Endometrial microvascular endothelial cells (primary cell): ENCODE measurements around the gene CFAP46. TPM values are rescaled to one million over a fixed set of nuclear protein-coding genes. Genes with fewer than 3 reads are reported as not detected.

Experiments used
- in situ Hi-C: cut with HindIII; loops from 2 replicates; pipeline ENCODE4 v1.10.0; 2017; ENCODE audit warnings: low sequenced_read_pairs, low pct_unique_long_range_greater_than_20kb; ENCODE audit errors: inconsistent ontology term
- total RNA-seq: library from RNA; depleted of rRNA; stranded (reverse); fragments of >200 nt; gene quantifications from one replicate; pipeline ENCODE4 v1.2.3, GENCODE V29; 2015; ENCODE audit errors: inconsistent ontology term

Gene CFAP46
- total RNA-seq, 1 donor from 2014 or later: 0.09 TPM

- in situ Hi-C loops: no loop called here
Measured at GRCh38 chr10:132981173-132981555, 38.8 kb upstream of the CFAP46 start.

DNA sequence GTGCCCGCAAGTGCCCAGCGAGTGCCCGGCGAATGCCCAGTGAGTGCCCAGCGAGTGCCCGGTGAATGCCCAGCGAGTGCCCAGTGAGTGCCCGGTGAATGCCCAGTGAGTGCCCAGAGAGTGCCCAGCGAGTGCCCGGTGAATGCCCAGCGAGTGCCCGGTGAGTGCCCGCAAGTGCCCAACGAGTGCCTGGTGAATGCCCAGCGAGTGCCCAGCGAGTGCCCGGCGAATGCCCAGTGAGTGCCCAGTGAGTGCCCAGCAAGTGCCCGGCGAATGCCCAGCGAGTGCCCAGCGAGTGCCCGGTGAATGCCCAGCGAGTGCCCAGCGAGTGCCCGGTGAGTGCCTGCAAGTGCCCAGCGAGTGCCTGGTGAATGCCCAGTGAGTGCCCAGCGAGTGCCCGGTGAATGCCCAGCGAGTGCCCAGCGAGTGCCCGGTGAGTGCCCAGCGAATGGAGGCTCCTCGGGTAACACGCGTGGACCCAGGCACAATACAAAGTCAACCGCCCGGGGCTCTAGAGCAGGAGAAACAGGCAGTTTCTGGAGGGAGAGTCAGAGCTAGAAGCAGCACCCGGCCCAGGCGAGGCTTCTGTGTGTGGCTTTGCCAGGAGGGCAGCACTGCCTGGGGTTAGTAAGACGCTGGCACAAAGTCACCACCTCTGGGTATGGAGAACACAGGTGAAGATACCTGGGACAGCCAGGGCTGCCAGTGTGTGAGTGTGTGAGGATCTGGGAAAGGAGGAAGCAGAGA, 38.2 kb upstream of the CFAP46 start:
- in situ Hi-C loops: no loop called here

- in situ Hi-C loops: no loop called here
Measured at GRCh38 chr10:132979491-132980425, 37.4 kb upstream of the CFAP46 start.

- in situ Hi-C loops: no loop called here
Measured at GRCh38 chr10:132978542-132978941, 36.2 kb upstream of the CFAP46 start.

GRCh38 chr10:132977807-132978206, 35.4 kb upstream of the CFAP46 start:
- in situ Hi-C loops: no loop called here

- in situ Hi-C loops: no loop called here
Measured at GRCh38 chr10:132977076-132977475, 34.7 kb upstream of the CFAP46 start.

DNA sequence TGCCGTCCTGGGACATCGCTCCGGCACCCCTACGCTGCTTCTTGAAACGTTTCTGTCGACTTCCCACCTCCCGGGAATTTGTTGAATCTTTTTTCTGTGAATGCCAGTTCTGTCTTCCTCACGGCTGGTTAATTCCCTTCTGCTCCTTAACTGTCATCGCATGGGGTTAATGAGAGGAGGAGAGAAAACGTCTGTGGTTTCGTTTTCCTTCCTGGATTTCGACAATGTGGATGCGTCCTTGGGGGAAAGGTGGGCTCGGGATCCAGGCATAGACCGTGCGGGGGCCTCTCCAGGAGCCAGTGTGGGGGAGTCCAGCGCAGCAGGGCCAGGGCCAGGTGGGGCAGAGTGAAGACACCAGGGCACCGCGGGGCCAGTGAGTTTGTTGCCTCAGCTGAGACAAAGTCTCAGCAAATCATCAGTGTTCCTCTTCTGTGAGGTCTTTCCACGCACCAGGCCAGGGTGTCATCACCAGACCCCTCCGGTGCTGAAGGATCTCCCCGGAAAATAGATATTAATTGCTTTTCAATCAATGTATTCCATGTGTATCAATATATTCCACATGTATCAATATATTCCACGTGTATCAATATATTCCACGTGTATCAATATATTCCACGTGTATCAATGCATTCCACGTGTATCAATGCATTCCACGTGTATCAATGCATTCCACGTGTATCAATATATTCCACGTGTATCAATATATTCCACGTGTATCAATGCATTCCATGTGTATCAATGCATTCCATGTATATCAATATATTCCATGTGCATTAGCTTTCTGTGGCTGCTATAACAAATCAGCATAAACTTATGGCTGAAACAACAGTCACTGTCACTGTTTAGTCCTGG, 33.7 kb upstream of the CFAP46 start:
- in situ Hi-C loops: no loop called here

- in situ Hi-C loops: no loop called here
Measured at GRCh38 chr10:132974886-132975830, 32.8 kb upstream of the CFAP46 start.

- in situ Hi-C loops: no loop called here
Measured at GRCh38 chr10:132974249-132974796, 32.0 kb upstream of the CFAP46 start.

GRCh38 chr10:132973903-132974241, 31.5 kb upstream of the CFAP46 start:
- in situ Hi-C loops: no loop called here

- in situ Hi-C loops: no loop called here
Measured at GRCh38 chr10:132972986-132973902, 30.9 kb upstream of the CFAP46 start.

DNA sequence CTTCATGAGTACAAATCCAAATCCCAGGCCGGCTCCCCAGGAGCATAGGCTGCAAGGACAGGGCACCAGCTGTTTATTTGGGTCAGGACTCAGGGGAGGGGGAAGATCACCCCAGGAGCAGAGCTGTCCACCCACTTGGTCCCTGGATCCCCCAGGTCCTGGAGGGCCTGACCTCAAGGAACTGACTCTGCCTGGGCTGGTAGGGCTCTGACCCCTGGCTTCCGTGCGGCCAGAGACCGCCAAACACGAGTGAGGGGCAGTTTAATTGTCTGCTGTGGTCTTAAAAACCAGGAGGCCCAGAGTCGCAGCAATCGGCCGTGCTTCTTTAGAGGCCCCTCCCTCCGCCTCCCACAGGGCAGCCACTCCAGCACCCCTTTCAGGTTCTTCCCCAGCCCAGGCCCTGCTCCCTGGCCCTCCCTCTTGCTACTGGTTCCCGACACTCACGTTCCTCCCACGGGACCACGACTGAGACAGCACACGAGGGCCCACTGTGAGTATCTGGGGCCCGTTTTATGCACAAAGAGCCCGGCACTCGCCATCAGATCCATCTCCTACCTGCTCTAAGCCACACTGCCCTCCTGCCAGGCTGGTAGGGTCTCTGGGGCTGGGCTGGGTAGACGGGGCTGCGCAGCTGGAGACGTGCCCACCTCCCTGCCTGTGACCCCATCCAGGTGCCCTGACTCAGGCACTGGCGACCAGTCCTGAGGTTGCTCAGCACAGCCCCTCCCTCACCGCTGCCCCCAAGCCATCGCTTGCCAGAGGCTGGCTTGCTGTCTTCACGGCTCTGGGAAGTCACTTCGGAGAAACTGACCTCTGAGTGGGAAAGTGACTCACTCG, 30.0 kb upstream of the CFAP46 start:
- in situ Hi-C loops: no loop called here

- in situ Hi-C loops: no loop called here
Measured at GRCh38 chr10:132971448-132972148, 29.2 kb upstream of the CFAP46 start.

GRCh38 chr10:132970641-132971438, 28.5 kb upstream of the CFAP46 start:
- in situ Hi-C loops: no loop called here

- in situ Hi-C loops: no loop called here
Measured at GRCh38 chr10:132967540-132967939, 25.2 kb upstream of the CFAP46 start.
